GM19035 (cell line): ENCODE measurements around the gene SYT1.
A peak's percentile ranks its signal among the peaks of the same experiment; 100 is the strongest.

ENCODE experiments used
- ATAC-seq: cut with Tn5 transposase; IDR thresholded peaks from one replicate; pipeline ENCODE4 v1.9.1; 2021; ENCODE audit not compliant: unreplicated experiment

SYT1 gene

GRCh38 chr12:79125358-79125757 is 260.8 kb downstream of the SYT1 start:
- ATAC-seq: no peak

DNA sequence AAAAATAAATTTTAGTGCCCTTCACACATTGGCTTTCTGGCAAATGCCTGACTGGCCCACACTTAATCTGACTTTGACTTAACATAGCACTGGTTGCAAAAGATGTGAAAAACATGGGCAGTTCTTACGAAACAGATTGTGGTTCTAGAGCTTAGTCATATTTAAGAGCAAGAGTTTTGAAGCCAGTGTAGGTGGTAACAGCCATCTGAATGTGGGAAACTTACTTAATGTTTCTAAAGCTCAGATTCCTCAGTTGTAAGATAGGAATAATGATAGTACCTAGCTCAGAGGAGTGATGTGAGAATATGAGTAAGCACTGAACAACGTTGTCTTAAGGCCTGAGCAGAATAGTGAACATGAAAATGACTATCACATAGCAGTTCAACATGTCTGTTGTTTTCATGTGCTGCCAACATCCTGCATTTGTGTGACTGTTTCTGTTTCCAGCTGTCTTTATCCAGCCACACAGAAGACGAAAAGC is 262.7 kb downstream of the SYT1 start:
- peak; percentile 91 for ATAC-seq

GRCh38 chr12:79128956-79129355 is 264.4 kb downstream of the SYT1 start:
- no peak for ATAC-seq

DNA sequence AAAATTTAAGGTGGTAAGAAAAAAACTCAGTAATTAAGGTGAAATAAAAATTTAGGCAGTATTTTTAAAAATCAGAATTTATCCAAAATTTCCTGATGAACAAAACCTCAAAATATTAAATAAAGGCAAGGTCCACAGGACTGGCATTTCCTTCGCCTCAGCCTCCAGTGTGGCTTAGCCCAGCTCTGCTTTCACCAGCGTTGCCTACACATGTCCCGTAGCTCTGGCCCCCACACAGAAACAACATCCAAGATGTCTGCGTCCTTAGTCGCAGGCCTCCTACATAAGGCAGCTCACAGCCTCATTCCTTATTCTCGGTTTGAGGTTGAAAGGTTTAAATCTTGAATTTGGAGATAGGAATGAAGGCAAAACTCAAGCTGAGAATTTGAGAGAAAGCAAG is 274.3 kb downstream of the SYT1 start:
- no peak for ATAC-seq

DNA sequence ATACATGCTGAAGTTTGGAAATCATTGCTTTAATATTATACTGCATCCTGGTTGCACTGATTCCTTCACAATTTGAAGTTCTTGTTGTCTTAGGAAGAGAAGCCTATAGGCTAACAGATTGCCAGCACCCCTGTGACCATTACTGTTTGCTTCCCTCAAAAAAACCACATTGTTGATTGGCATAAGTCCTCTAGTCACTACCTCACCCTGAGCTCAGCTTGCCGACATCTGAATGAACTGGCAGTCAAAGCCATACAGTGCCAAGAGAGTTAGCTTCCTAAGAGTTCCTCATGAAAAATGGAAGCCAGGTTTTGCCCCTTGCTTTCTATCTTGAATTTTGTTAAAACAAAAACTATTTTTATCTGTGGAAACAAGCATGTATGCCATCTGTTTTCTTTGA is 276.1 kb downstream of the SYT1 start:
- no peak for ATAC-seq

DNA sequence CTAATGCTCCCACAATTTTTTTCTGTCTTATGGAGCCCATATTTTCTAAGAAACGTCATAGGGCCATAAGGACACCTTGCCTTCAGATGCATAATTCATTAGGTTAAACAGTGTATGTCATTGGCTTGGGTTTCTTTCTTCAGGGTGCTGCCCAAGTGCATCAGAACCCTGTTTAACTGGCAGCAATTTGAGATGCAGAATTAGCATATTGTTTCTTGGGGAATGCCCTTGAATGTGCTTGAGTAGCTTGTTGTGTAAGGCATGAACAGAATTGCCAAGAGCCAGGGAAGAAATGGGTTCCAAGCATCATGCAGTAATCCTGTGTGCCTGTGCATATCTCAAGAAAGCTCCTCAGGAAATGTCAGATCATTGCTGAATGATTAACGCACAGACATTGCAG is 277.2 kb downstream of the SYT1 start:
- no peak for ATAC-seq

DNA sequence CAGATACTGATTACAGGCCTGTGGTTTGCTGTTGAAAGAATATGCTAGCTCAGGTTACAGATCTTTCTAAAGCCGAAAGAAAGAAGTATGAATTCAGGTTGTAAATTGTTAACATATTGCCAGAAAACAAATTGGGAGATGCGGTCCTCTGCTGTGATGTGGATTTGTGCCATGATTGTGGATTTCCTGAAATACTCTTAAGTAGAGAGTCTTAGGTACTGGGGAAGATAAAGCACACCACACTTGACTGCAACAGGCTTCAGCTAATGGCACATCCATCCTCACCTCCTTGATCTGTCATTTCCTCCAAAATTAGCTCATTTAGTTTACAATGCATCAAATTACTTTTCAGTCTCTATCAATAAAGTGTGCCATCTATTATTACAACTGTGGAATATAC is 279.2 kb downstream of the SYT1 start:
- no peak for ATAC-seq

DNA sequence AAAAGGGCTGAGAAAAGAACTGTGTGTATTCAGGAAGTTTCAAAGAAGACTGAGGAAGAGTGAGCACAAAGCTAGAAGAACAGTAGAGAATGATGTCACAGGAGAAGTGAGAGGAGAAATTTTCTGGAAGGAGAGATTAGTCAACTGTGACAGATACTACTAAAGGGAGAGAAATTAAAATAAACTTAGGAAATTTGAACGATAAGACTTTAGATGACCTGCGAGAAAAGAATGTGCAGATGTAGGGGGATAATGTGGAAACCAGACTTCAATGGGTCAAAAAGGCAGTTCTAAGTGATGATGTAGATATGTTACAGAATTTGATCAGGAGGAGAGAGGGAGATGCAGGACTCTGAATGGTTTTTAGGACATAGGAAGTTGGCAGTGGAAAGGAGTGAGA is 287.4 kb downstream of the SYT1 start:
- ATAC-seq: no peak

DNA sequence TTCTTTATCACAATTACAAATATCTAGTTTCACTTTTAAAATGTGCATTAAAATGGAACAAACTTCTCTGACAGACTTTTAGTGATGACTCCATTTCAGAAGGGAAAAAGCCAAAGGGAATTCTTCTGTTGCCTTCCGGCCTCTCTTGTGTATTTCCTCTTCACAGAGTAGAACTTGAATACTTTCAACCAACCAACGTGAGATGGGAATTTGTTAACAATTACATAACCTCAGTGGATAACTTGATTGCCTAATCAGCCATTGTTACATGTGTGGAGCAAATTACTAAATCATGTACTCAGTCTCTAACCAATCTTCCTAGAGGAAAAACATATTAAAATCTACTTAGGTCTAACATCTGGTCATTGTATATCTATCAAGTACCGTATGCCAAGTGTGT is 291.1 kb downstream of the SYT1 start:
- ATAC-seq: no peak

- ATAC-seq: no peak
These were observed 292.4 kb downstream of the SYT1 start for GRCh38 chr12:79156846-79157463.

DNA sequence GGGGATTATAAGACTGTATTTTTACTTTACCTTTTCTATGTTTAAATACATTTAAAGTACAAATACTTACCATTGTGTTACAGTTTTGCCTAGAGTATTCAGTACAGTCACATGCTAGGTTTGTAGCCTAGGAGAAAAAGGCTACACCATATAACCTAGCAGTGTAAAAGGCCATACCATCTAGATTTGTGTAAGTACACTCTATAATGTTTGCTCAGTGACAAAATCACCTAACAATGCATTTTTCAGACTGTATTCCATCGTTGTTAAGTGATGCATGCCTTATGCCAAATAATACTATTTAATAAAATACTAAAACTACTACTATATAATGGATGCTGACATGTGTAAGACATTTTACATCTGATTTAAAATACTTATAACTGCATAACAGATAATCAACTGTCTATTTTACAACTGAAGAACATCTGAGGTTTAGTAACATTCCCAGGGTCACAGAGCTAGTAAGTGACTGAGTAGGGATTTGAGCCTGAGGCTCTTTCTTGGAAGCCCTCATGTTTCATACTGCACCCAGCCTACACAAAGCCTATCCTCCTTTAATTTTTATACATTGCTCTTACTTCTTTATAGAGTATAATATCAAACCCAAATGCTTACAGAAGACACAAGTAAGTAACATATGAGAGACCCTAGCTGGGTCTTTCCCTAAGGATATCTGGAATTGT is 296.8 kb downstream of the SYT1 start:
- ATAC-seq: no peak

- no peak for ATAC-seq
These were observed 297.7 kb downstream of the SYT1 start for GRCh38 chr12:79162147-79162772.

- no peak for ATAC-seq
These were observed 298.4 kb downstream of the SYT1 start for GRCh38 chr12:79162948-79163347.

DNA sequence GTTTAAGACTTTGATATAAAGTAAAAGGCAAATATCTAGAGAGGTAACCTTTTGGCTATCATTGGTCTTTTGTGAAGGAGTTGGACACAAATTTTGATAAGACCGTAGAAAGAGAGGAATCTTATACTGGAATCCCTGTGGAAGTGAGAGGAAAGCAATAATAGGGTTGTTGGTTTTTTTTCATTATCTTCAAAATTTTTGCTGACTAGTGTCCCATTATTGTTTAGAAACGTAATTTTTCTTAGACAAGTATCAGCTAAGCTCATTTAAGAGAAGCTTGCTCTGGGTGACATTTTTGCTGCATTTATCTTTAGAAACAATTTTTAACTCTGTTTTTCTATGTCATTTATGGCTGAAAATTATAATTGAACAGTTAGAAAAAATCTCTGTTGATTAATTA is 300.3 kb downstream of the SYT1 start:
- no peak for ATAC-seq

GRCh38 chr12:79168687-79169086 is 304.1 kb downstream of the SYT1 start:
- no peak for ATAC-seq

- peak; percentile 78 for ATAC-seq
These were observed 310.1 kb downstream of the SYT1 start for GRCh38 chr12:79174626-79175025.

DNA sequence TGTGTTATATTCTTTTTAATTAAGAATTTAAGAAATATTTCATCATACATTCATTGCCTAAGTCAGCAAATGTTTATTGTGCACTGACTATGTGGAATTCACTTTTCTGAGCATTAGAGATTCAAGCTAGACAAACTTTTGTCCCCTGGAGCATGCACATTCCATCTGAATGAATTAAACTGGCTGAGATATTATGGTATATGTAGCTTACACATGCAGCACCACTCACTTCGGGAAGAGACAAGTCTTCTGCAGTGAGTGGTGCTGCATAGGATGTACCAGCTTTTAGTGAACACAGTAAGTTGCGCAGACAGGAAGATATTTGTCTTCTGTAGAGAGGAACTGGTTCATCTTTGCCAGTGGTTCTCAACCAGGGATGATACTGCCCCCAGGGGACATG is 318.4 kb downstream of the SYT1 start:
- no peak for ATAC-seq

DNA sequence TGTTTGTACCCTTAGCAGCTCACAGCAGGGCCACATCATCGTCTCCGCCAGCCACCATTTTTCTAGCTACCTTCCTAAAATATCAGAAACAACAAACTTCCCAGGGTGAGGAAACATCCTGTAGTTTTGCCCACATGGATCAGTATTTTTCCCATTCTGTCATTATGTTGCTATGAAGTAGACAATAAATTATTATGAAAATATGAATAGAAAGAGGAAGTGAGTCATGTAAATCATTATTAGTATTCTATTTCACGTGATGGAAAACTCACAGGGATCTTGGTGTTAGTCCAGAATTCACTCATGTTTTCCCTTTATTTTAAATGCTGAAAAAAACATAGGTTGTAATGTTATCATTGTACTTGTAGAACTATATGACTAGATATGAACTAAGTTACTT is 319.4 kb downstream of the SYT1 start:
- ATAC-seq: no peak

DNA sequence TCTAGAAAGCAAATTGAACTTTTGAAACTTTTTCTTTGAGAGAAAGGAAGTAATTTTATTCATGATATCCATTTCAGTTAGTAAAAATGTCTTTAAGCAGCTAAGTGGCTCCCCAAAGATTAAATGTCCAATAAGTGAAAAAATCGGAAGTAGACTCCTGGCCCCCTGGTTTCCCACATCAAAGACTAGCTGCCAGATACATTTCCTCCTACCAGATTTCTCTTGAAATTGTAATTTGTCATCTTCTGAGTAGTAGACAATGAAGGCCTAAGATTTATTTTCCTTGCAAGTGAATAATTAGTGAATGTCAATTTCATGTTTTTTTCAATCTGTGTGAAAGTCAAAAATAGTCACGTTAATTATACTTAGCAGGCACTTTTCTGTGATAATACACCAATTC is 321.9 kb downstream of the SYT1 start:
- no peak for ATAC-seq

DNA sequence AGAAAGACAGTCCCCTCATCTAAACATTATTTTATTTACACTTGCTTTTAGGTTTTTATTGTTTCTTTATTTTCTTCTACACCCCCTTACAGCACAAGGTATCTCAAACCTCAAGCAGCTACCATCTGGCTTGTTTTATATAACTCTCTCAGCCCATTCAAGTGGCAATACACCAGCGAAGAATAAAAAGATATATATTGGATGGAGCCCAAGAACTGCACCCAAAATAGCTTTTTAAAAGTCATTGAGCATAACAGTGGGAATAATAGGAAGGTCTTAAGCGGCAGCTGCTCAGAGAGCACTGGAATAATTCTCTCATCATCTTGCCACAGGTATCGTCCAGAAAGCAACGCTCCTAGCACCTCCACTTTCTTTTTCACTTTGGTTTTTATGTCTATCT is 322.5 kb downstream of the SYT1 start:
- ATAC-seq: no peak

DNA sequence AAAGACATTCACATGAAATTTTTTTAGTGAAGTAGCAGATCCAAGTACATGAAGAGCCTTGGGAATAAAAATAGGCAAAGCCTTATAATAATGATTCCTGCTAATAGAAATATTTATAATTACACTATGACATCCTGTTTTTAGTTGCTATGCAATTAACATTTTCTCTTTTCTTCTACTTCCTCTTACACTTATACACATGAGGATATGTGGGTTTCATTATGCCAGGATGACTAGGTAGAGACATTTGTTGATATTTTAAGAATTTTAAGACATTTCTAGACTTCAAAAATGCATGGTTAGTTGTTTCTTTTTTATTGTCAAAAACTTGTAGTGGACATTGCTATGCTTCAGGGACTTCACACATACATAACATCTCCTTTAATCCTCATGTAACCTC is 326.8 kb downstream of the SYT1 start:
- no peak for ATAC-seq

- no peak for ATAC-seq
These were observed 330.0 kb downstream of the SYT1 start for GRCh38 chr12:79194595-79194994.
